ENCODE results near the gene TOPAZ1. TPM values are rescaled to one million over a fixed set of nuclear protein-coding genes. Genes with fewer than 3 reads are reported as not detected.
A peak's percentile ranks its signal among the peaks of the same experiment; 100 is the strongest.

Gene TOPAZ1
- not detected for total RNA-seq

- POLR2A ChIA-PET: no interaction called here
- DNase-seq (no peak), ATAC-seq (no peak)
- Mint-ChIP-seq H3K36me3 (ENCODE audit: low read depth) (no peaks in the 10 kb centered on the region), H3K4me1 (no peaks in the 10 kb centered on the region), H3K9me3 (ENCODE audit: low read depth) (no peaks in the 10 kb centered on the region), H3K27me3 (peaks cover 20% of the 10 kb centered on the region), H3K27ac (no peak within 1 kb of the TSS), H3K4me3 (no peak within 1 kb of the TSS)
- CTCF ChIA-PET: no interaction called here
- intact Hi-C loops (cut with DNase I, micrococcal nuclease): no loop called here
These were observed at the start of gene TOPAZ1 for GRCh38 chr3:44241706-44242105. Gene TOPAZ1, plus strand, starts transcription at chr3:44241886. Its CDS starts 168 bp downstream, at chr3:44242054.

DNA sequence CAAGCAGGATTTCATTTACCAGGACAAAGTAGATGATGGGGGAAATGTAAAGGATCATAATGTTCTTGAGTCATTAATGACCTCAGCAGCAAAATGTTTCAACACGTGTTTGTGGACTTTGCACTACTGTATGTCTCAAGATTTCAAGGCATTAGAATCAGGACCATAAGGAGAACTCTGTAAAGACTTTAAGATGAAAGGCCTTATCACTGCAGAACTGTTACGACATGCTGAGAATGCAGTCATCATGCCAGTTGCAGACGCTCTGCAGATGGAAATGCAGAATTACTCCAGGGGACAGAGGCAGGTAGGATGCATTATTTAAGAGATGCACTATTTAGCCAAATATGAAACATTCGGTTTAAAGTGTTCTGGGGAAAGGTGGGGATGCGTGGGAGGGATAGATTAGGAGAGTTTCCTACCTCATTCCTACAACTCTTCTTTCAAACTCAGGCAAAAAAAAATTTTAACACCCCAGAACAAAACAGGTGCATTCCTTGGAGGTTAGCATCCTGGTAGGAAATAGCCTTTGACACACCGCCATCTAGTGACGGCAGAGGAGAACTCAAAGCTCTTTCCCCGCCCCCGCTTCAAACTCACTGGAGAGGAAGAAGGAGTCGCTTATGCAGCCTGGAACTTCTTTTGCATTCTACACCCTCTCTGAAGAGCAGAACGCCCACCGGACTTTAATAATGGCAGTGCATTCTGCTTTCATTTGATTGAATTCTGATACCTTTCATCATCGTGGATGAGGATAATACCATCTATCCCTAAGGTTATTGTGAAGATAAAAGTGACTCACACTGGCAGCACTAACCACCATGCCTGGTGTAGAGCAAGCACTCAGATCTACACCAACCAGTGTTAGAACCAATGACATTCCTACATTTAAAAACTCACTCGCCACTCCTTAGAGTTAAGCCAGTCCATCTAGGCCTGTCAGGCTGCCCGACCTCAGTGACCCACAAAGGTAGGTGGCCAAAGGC is 43.1 kb upstream of the TOPAZ1 start:
- Mint-ChIP-seq H3K27ac (no peak overlapping the region), H3K4me1 (no peaks in the 10 kb centered on the region), H3K27me3 (peaks cover 22% of the 10 kb centered on the region), H3K9me3 (ENCODE audit: low read depth) (no peaks in the 10 kb centered on the region), H3K36me3 (ENCODE audit: low read depth) (no peaks in the 10 kb centered on the region), H3K4me3 (no peak overlapping the region)
- peak; percentile 83 for ATAC-seq
- intact Hi-C loops (cut with DNase I, micrococcal nuclease): loop anchor here (1.0 to 5.0 kb wide), 8 partner anchors 201 to 654 kb away; no protein-coding TSS in a partner anchor
- ChIA-PET CTCF (interaction anchor here (0.5 to 1.4 kb wide), 16 partner anchors 8 to 522 kb away, joined by 3 to 10 read pairs (median 3); no protein-coding TSS in a partner anchor), POLR2A (no interaction called here)
- DNase-seq: peak; percentile 83

DNA sequence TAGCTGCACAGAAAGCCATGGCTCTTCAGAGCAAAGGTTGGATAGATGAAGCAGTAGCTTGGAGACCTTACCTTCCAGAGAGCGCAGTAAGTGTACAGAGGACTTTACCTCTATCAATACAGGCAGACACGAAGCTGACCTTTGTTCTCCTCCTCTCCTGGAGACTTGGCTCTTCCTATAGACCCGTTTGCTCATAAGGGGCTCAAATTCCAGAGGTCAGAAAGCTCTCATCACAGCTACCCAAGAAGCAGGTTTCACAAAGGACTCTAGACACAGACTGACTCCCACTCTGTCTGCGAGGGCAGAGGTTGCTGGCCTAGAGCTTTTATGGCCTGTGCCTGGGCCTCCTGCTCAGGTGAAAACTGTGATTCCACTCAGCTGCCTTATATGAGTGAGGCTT is 35.4 kb upstream of the TOPAZ1 start:
- CTCF ChIA-PET: interaction anchor here (0.9 to 1.3 kb wide), 2 partner anchors 9 to 30 kb away, joined by 3 to 4 read pairs; no protein-coding TSS in a partner anchor
- Mint-ChIP-seq H3K27ac (no peak overlapping the region), H3K4me3 (no peak overlapping the region), H3K27me3 (peaks cover 48% of the 10 kb centered on the region), H3K36me3 (ENCODE audit: low read depth) (no peaks in the 10 kb centered on the region), H3K4me1 (peaks cover 27% of the 10 kb centered on the region), H3K9me3 (ENCODE audit: low read depth) (no peaks in the 10 kb centered on the region)
- intact Hi-C loops (cut with DNase I, micrococcal nuclease): no loop called here
- DNase-seq (no peak), ATAC-seq (no peak)
- POLR2A ChIA-PET: no interaction called here

GRCh38 chr3:44206862-44207652 is 34.6 kb upstream of the TOPAZ1 start:
- ATAC-seq: no peak
- ChIA-PET CTCF (interaction anchor here (0.9 kb wide), 1 partner anchor 9 kb away, joined by 3 read pairs; no protein-coding TSS in a partner anchor), POLR2A (no interaction called here)
- intact Hi-C loops (cut with DNase I, micrococcal nuclease): no loop called here
- no peak overlapping the region for H3K27ac Mint-ChIP-seq
- no peak overlapping the region for H3K4me3 Mint-ChIP-seq
- H3K9me3 Mint-ChIP-seq (ENCODE audit: low read depth): no peaks in the 10 kb centered on the region
- no peak for DNase-seq
- H3K36me3 Mint-ChIP-seq (ENCODE audit: low read depth): no peaks in the 10 kb centered on the region
- H3K27me3 Mint-ChIP-seq: peaks cover 48% of the 10 kb centered on the region
- peaks cover 27% of the 10 kb centered on the region for H3K4me1 Mint-ChIP-seq

DNA sequence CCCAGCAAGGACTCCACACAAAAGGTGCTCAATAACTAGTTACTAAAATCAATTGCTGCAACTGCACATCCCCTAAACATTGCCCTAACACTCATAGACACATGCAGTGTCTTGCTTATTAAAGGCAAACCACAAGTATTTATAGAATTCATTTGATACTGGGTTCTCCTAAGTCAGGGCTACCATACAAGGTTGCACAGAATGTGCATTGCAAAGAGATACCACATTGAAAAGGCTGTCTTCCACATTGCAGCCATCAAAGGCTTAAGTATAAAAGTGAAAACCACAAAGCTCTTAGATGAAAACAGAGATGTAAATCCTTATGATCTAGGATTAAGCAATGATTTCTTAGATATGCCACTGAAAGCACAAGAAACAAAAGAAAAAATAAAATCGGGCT is 33.6 kb upstream of the TOPAZ1 start:
- DNase-seq (no peak), ATAC-seq (peak; percentile 47)
- ChIA-PET CTCF (no interaction called here), POLR2A (no interaction called here)
- Mint-ChIP-seq H3K4me3 (no peak overlapping the region), H3K4me1 (peaks cover 27% of the 10 kb centered on the region), H3K9me3 (ENCODE audit: low read depth) (no peaks in the 10 kb centered on the region), H3K27ac (no peak overlapping the region), H3K27me3 (peaks cover 50% of the 10 kb centered on the region), H3K36me3 (ENCODE audit: low read depth) (no peaks in the 10 kb centered on the region)
- intact Hi-C loops (cut with DNase I, micrococcal nuclease): no loop called here

DNA sequence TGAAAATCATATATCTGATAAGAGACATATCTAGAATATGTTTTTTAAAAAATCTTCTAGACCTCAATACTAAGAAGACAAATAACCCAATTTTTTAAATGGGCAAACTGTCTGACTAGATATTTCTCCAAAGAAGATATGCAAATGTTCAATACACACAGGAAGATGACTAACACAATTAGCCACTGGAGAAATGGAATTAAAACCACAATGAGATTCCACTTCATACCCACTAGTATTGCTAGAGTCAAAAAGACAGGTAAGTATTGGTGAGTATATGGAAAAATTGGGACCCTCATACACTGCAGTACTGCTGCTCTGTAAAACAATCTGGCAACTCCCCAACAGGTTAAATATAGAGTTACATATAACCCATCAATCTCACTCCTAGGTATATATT is 33.1 kb upstream of the TOPAZ1 start:
- Mint-ChIP-seq H3K4me3 (no peak overlapping the region), H3K9me3 (ENCODE audit: low read depth) (no peaks in the 10 kb centered on the region), H3K4me1 (peaks cover 27% of the 10 kb centered on the region), H3K36me3 (ENCODE audit: low read depth) (no peaks in the 10 kb centered on the region), H3K27ac (no peak overlapping the region), H3K27me3 (peaks cover 48% of the 10 kb centered on the region)
- DNase-seq: no peak
- intact Hi-C loops (cut with DNase I, micrococcal nuclease): no loop called here
- CTCF ChIA-PET: no interaction called here
- peak; percentile 19 for ATAC-seq
- POLR2A ChIA-PET: no interaction called here

DNA sequence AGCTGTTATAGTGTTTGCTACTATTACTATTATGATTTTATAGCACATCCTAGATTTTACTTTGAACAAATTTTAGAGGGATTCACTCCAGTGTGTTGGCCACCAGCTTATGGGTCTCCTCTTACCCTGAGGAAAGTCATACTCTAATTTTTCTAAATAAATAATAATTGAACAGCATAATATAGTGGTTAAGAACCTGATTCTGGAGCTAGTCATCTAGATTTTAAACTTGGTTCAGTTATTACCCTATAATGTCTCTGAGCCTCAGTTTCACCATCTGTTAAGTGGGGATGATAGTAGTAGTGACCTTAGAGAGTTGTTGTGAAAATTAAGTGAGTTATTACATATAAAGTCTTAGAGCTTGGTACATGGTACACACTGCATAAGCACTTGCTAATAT is 30.7 kb upstream of the TOPAZ1 start:
- no peak overlapping the region for H3K4me3 Mint-ChIP-seq
- ChIA-PET POLR2A (no interaction called here), CTCF (interaction anchor here (0.6 to 1.3 kb wide), 4 partner anchors 12 to 172 kb away, joined by 3 to 5 read pairs (median 3); no protein-coding TSS in a partner anchor)
- ATAC-seq: no peak
- peaks cover 40% of the 10 kb centered on the region for H3K27me3 Mint-ChIP-seq
- H3K9me3 Mint-ChIP-seq (ENCODE audit: low read depth): peaks cover 3% of the 10 kb centered on the region
- no peak overlapping the region for H3K27ac Mint-ChIP-seq
- DNase-seq: no peak
- H3K36me3 Mint-ChIP-seq (ENCODE audit: low read depth): no peaks in the 10 kb centered on the region
- intact Hi-C loops (cut with DNase I, micrococcal nuclease): no loop called here
- peaks cover 25% of the 10 kb centered on the region for H3K4me1 Mint-ChIP-seq

- ChIA-PET CTCF (interaction anchor here (0.5 to 0.9 kb wide), 2 partner anchors 14 to 51 kb away, joined by 3 read pairs; no protein-coding TSS in a partner anchor), POLR2A (no interaction called here)
- ATAC-seq: no peak
- no peak for DNase-seq
- Mint-ChIP-seq H3K27ac (no peak overlapping the region), H3K4me3 (no peak overlapping the region), H3K4me1 (no peaks in the 10 kb centered on the region), H3K27me3 (peaks cover 25% of the 10 kb centered on the region), H3K9me3 (ENCODE audit: low read depth) (no peaks in the 10 kb centered on the region), H3K36me3 (ENCODE audit: low read depth) (no peaks in the 10 kb centered on the region)
- intact Hi-C loops (cut with DNase I, micrococcal nuclease): no loop called here
These were observed 19.3 kb upstream of the TOPAZ1 start for GRCh38 chr3:44222337-44222736.

DNA sequence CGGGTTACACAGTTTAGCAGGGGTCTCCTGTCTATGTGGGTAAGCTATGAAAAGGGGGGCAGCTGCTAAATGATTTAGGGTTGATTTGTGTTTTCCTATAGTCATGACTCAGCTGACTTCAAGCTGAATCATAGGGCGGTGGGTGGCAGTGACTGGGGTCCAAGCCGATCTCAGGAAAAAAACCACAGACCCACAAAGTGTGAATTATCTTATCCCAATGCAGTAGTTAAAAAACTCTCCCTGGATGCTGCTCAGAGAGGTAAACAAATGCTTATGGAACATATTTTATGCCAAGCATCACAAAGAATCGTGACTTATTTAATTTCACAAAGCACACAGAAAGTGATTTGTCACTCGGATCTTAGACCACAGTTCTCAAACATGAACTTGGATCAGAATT is 18.4 kb upstream of the TOPAZ1 start:
- ATAC-seq (no peak), DNase-seq (no peak)
- Mint-ChIP-seq H3K4me1 (no peaks in the 10 kb centered on the region), H3K27me3 (peaks cover 25% of the 10 kb centered on the region), H3K4me3 (no peak overlapping the region), H3K27ac (no peak overlapping the region), H3K36me3 (ENCODE audit: low read depth) (no peaks in the 10 kb centered on the region), H3K9me3 (ENCODE audit: low read depth) (no peaks in the 10 kb centered on the region)
- intact Hi-C loops (cut with DNase I, micrococcal nuclease): no loop called here
- POLR2A ChIA-PET: no interaction called here
- CTCF ChIA-PET: interaction anchor here (0.9 to 1.5 kb wide), 2 partner anchors 12 to 13 kb away, joined by 3 to 4 read pairs; no protein-coding TSS in a partner anchor

DNA sequence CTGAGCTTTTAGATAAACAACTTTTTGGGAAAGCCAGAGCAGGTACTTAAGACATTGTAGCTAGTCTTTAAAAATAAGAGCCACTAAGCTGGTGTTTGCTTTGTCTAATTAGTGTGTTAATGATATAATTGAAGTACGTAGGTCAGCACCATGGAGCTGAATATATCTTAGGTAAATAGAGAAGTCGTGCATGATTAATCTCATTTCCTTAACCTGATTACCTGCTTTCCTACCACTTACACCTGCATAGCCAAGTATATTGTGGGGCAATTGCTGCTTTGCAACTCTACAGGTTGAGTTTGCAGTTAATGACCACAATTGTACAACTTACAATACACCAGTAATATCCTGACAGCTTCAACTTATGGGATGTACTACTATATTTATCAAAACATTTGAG is 17.6 kb upstream of the TOPAZ1 start:
- Mint-ChIP-seq H3K27ac (no peak overlapping the region), H3K4me3 (no peak overlapping the region), H3K4me1 (no peaks in the 10 kb centered on the region), H3K27me3 (peaks cover 25% of the 10 kb centered on the region), H3K36me3 (ENCODE audit: low read depth) (no peaks in the 10 kb centered on the region), H3K9me3 (ENCODE audit: low read depth) (no peaks in the 10 kb centered on the region)
- CTCF ChIA-PET: interaction anchor here (0.6 to 1.5 kb wide), 3 partner anchors 11 to 38 kb away, joined by 3 to 4 read pairs (median 3); no protein-coding TSS in a partner anchor
- POLR2A ChIA-PET: no interaction called here
- no peak for ATAC-seq
- DNase-seq: no peak
- intact Hi-C loops (cut with DNase I, micrococcal nuclease): no loop called here

DNA sequence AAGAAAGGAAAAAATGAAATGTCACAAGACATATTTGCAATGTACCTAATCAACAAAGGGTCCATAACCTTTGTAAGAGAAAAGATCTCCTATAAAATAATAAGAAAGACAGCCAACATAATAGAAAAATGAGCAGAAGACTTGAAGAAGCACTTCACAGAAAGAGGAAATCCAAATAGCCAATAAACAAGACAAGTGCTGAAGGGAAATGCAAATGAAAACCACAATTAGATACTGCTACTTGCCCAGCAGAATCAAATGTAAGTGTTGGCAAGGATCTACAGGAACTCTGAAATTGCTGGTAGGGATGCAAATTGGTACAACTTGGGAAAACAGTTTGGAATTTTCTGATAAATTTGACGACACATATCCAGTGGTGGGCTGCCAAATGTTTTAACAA is 15.1 kb upstream of the TOPAZ1 start:
- ChIA-PET POLR2A (no interaction called here), CTCF (interaction anchor here (1.4 kb wide), 1 partner anchor 11 kb away, joined by 3 read pairs; no protein-coding TSS in a partner anchor)
- DNase-seq (no peak), ATAC-seq (no peak)
- no peaks in the 10 kb centered on the region for H3K4me1 Mint-ChIP-seq
- no peaks in the 10 kb centered on the region for H3K36me3 Mint-ChIP-seq (ENCODE audit: low read depth)
- H3K9me3 Mint-ChIP-seq (ENCODE audit: low read depth): no peaks in the 10 kb centered on the region
- intact Hi-C loops (cut with DNase I, micrococcal nuclease): no loop called here
- H3K27me3 Mint-ChIP-seq: peaks cover 21% of the 10 kb centered on the region
- no peak overlapping the region for H3K4me3 Mint-ChIP-seq
- H3K27ac Mint-ChIP-seq: no peak overlapping the region
